ENCODE results near the gene ASCL1.

Gene ASCL1

DNA sequence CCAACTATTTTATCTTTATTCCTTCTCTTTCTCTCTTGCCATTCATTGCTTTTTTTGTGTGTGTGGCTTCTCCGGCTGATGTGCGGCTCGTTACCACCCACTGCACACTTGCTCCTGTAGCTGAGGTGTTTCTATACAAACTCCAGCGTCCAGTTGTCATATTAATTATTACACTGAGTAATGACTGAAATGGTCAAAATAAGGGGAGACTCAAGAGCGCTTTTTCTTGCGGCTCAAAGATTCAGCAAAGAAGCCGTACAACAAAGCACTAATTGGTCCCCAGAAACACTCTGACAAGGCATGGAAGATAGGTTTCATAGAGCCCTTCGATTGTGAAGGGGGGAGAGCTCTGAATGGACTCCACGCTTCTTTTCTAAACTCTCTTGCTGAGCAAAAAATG, 5.6 kb upstream of the ASCL1 start:
- no peak overlapping the region for H3K4me3 ChIP-seq (IDR thresholded peaks at IDR 0.05; ENCODE audit: insufficient read depth, low read depth, low read length)
- H3K9ac ChIP-seq = no peak overlapping the region
- H3K4me2 ChIP-seq = no peak overlapping the region
- no peaks in the 10 kb centered on the region for H4K20me1 ChIP-seq (ENCODE audit: insufficient read depth)
- TF ChIP-seq CTCF (conservative IDR thresholded peaks at IDR 0.05; ENCODE audit: low read depth, low read length) = no peak
- H3K4me1 ChIP-seq (ENCODE audit: low read depth, poor library complexity, severe bottlenecking) = no peaks in the 10 kb centered on the region
- no peaks in the 10 kb centered on the region for H3K27me3 ChIP-seq (ENCODE audit: insufficient read depth, low read depth)
- no peak overlapping the region for H3K27ac ChIP-seq
- no peak overlapping the region for H2AFZ ChIP-seq (ENCODE audit: low read depth)
- no peaks in the 10 kb centered on the region for H3K79me2 ChIP-seq (ENCODE audit: insufficient read depth, low read depth)
- H3K36me3 ChIP-seq (ENCODE audit: insufficient read depth) = no peaks in the 10 kb centered on the region

DNA sequence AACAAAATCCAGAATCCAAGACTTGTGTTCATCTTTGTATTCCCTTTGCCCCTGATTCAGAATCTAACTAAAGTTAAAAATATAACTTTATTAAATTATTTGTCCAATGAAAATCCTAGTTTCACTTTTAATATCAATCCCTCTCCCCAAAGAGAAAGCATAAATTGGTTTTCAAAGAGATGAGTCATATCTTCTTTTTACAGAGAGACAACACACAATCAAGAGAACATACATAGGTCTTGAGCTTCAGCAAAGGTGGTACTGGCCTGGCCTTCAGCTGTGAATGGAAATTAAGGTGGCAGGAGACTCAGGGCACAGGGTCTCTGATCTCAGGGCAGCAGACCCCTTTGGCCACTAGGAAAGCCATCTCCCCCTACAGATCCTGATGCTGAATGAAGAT, 4.3 kb upstream of the ASCL1 start:
- Histone ChIP-seq H4K20me1 (ENCODE audit: insufficient read depth) (no peaks in the 10 kb centered on the region), H3K4me1 (ENCODE audit: low read depth, poor library complexity, severe bottlenecking) (no peaks in the 10 kb centered on the region), H3K36me3 (ENCODE audit: insufficient read depth) (no peaks in the 10 kb centered on the region), H3K27me3 (ENCODE audit: insufficient read depth, low read depth) (no peaks in the 10 kb centered on the region), H3K4me2 (no peak overlapping the region), H3K4me3 (IDR thresholded peaks at IDR 0.05; ENCODE audit: insufficient read depth, low read depth, low read length) (no peak overlapping the region), H3K27ac (no peak overlapping the region), H3K9ac (no peak overlapping the region), H3K79me2 (ENCODE audit: insufficient read depth, low read depth) (no peaks in the 10 kb centered on the region), H2AFZ (ENCODE audit: low read depth) (no peak overlapping the region)
- TF ChIP-seq CTCF (conservative IDR thresholded peaks at IDR 0.05; ENCODE audit: low read depth, low read length) = no peak

GRCh38 chr12:102954134-102954533, 3.3 kb upstream of the ASCL1 start:
- no peaks in the 10 kb centered on the region for H3K4me1 ChIP-seq (ENCODE audit: low read depth, poor library complexity, severe bottlenecking)
- no peak overlapping the region for H3K9ac ChIP-seq
- no peak overlapping the region for H3K4me3 ChIP-seq (IDR thresholded peaks at IDR 0.05; ENCODE audit: insufficient read depth, low read depth, low read length)
- no peaks in the 10 kb centered on the region for H4K20me1 ChIP-seq (ENCODE audit: insufficient read depth)
- H3K4me2 ChIP-seq = no peak overlapping the region
- H2AFZ ChIP-seq (ENCODE audit: low read depth) = no peak overlapping the region
- H3K27me3 ChIP-seq (ENCODE audit: insufficient read depth, low read depth) = no peaks in the 10 kb centered on the region
- H3K27ac ChIP-seq = no peak overlapping the region
- no peak for TF ChIP-seq CTCF (conservative IDR thresholded peaks at IDR 0.05; ENCODE audit: low read depth, low read length)
- H3K36me3 ChIP-seq (ENCODE audit: insufficient read depth) = no peaks in the 10 kb centered on the region
- no peaks in the 10 kb centered on the region for H3K79me2 ChIP-seq (ENCODE audit: insufficient read depth, low read depth)

DNA sequence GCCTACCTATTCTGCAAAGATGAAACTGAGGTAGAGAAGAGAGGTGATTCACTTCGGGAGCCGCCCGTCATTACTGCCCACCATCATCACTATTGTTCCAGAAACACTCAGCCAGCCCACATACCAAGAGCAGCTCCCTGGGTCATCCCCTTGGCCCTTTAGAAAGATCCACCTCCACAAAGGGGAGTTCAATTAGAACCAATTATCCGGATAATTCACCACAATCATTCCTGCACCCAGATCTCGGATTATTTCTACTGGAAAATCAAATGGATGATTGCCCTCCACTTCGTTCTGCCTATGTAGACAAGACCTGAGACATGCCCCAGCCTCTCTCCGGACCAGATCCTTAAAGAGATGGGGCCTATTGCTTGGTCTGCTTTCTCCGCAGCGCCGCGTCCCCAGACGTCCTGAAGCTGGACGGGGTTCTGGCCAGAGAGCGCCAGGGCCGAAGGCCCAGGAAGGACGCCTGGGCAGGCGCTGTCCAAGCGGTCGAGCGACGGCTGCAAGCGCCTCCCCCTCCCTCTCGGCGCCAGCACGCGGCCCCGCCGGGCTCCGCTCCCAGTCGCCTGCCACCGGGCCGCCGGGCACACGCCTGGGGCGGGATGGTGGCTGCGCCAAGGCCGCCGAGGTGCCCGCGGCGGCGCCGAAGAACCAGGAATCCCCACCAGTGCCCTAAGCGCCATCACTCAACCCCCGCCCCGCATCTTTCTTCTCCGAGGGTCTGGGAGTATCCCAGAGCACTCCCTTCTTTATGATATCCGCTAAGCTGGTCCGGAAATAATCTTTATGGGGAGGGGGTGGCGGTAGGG, 1.3 kb upstream of the ASCL1 start:
- Histone ChIP-seq H3K9ac (no peak overlapping the region), H3K27me3 (ENCODE audit: insufficient read depth, low read depth) (no peaks in the 10 kb centered on the region), H3K4me1 (ENCODE audit: low read depth, poor library complexity, severe bottlenecking) (no peaks in the 10 kb centered on the region), H4K20me1 (ENCODE audit: insufficient read depth) (no peaks in the 10 kb centered on the region), H3K36me3 (ENCODE audit: insufficient read depth) (no peaks in the 10 kb centered on the region), H3K79me2 (ENCODE audit: insufficient read depth, low read depth) (no peaks in the 10 kb centered on the region), H3K4me2 (no peak overlapping the region), H3K27ac (no peak overlapping the region), H2AFZ (ENCODE audit: low read depth) (no peak overlapping the region), H3K4me3 (IDR thresholded peaks at IDR 0.05; ENCODE audit: insufficient read depth, low read depth, low read length) (no peak overlapping the region)
- TF ChIP-seq CTCF (conservative IDR thresholded peaks at IDR 0.05; ENCODE audit: low read depth, low read length) = no peak

Data from KMS-11 (cell line).